ENCODE measurements around the gene FGF4. TPM values are rescaled to one million over a fixed set of nuclear protein-coding genes. Genes with fewer than 3 reads are reported as not detected.

The FGF4 gene
- total and polyA plus RNA-seq, 10 of the 15 experiments (the other 5 are each of a cell fraction or from before 2014, with no cell fraction given): not detected

DNA sequence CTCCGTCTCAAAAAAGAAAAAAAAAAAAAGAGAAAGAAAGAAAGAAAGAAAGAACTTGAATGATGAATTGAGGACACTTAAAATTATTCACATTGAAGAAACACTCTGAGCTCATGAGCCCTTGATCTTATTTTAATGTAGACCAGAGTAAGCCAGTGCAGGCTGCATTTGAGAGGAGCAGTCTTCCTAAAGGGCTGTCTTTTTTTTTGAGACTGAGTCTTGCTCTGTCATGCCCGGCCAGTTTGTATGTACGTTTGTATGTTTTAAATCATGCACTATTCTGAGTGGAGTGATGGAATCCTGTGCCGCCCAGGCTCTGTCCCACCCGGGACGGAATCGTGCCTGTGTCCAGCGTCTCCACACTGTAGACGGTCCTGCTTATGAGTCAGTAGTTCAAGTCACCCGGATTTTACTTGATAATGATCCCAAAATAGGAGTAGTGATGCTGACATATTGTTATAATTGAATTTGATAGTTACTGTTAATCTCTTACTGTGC is 9.6 kb downstream of the FGF4 start:
- Histone ChIP-seq H2AFZ (ENCODE audit: control insufficient read depth, low read depth, low read length) (no peak overlapping the region), H3K4me1 (ENCODE audit: control insufficient read depth, insufficient read depth, low read length) (no peaks in the 10 kb centered on the region), H3K9ac (ENCODE audit: control insufficient read depth, insufficient read depth, low read length) (no peak overlapping the region), H3K27me3 (replicated peaks in 1 of 2; ENCODE audit: control insufficient read depth in 2 of 2, insufficient read depth in 2 of 2, low read length in 1 of 2) (no peaks in the 10 kb centered on the region), H3K9me3 (replicated peaks; ENCODE audit: control insufficient read depth, insufficient read depth, low read length) (no peaks in the 10 kb centered on the region), H3K79me2 (ENCODE audit: control insufficient read depth, insufficient read depth, low read length) (no peaks in the 10 kb centered on the region), H3K36me3 (ENCODE audit: control insufficient read depth in 2 of 2, insufficient read depth in 2 of 2, low read length in 1 of 2) (no peaks in the 10 kb centered on the region), H3K4me3 (no peak overlapping the region), H3K27ac (ENCODE audit: control insufficient read depth, insufficient read depth) (no peak overlapping the region), H3K4me2 (ENCODE audit: control insufficient read depth, insufficient read depth) (no peak overlapping the region), H4K20me1 (ENCODE audit: control insufficient read depth, insufficient read depth) (no peaks in the 10 kb centered on the region; the same call in 1 of the 2 replicates)
- FAIRE-seq: no peak
- POLR2A ChIA-PET: no interaction called here
- SMC1A ChIA-PET (ENCODE audit: uncharacterized antibody, unreplicated experiment): no interaction called here
- RAD21 ChIA-PET (ENCODE audit: unreplicated experiment): no interaction called here
- WGBS (ENCODE audit: insufficient coverage, insufficient replicate concordance, low lambda C conversion rate, missing lambda C conversion rate): 55% methylated on average over 9 of the region's 10 CpGs
- no peak for ATAC-seq
- no peak for DNase-seq (ENCODE audit: low read depth, low spot score)
- CTCF ChIA-PET: no interaction called here
- no TSS peak for BruUV-seq (replicated peaks)
- intact Hi-C loops (cut with micrococcal nuclease; ENCODE audit: unreplicated experiment) (no loop called here), in situ Hi-C loops (cut with MboI) (no loop called here)
- TF ChIP-seq TCF3 (IDR thresholded peaks at IDR 0.05; ENCODE audit: borderline replicate concordance, insufficient read depth, low read depth, low read length): no peak
- TF ChIP-seq, protein P1, sequence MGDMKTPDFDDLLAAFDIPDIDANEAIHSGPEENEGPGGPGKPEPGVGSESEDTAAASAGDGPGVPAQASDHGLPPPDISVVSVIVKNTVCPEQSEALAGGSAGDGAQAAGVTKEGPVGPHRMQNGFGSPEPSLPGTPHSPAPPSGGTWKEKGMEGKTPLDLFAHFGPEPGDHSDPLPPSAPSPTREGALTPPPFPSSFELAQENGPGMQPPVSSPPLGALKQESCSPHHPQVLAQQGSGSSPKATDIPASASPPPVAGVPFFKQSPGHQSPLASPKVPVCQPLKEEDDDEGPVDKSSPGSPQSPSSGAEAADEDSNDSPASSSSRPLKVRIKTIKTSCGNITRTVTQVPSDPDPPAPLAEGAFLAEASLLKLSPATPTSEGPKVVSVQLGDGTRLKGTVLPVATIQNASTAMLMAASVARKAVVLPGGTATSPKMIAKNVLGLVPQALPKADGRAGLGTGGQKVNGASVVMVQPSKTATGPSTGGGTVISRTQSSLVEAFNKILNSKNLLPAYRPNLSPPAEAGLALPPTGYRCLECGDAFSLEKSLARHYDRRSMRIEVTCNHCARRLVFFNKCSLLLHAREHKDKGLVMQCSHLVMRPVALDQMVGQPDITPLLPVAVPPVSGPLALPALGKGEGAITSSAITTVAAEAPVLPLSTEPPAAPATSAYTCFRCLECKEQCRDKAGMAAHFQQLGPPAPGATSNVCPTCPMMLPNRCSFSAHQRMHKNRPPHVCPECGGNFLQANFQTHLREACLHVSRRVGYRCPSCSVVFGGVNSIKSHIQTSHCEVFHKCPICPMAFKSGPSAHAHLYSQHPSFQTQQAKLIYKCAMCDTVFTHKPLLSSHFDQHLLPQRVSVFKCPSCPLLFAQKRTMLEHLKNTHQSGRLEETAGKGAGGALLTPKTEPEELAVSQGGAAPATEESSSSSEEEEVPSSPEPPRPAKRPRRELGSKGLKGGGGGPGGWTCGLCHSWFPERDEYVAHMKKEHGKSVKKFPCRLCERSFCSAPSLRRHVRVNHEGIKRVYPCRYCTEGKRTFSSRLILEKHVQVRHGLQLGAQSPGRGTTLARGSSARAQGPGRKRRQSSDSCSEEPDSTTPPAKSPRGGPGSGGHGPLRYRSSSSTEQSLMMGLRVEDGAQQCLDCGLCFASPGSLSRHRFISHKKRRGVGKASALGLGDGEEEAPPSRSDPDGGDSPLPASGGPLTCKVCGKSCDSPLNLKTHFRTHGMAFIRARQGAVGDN (IDR thresholded peaks at IDR 0.05): no peak
- no peak for TF ChIP-seq MXI1 (IDR thresholded peaks at IDR 0.05; ENCODE audit: low read depth, low read length)
- TF ChIP-seq TCF7 (IDR thresholded peaks at IDR 0.05; ENCODE audit: borderline replicate concordance): no peak
- no peak for TF ChIP-seq SMARCA5 (IDR thresholded peaks at IDR 0.05)
- TF ChIP-seq BRCA1 (IDR thresholded peaks at IDR 0.05; ENCODE audit: low read depth, low read length): no peak
- no peak for TF ChIP-seq YY1 (IDR thresholded peaks at IDR 0.05; ENCODE audit: low read depth, low read length)
- no peak for TF ChIP-seq ATF7 (IDR thresholded peaks at IDR 0.05; ENCODE audit: low read depth)
- TF ChIP-seq PML (IDR thresholded peaks at IDR 0.05; ENCODE audit: low read length): no peak
- TF ChIP-seq STAT3 (IDR thresholded peaks at IDR 0.05; ENCODE audit: low read depth, low read length): no peak
- no peak for TF ChIP-seq NR2F1 (conservative IDR thresholded peaks at IDR 0.05)
- TF ChIP-seq CBX5 (IDR thresholded peaks at IDR 0.05; ENCODE audit: low read depth): no peak
- no peak for TF ChIP-seq PAX5 (IDR thresholded peaks at IDR 0.05; ENCODE audit: borderline replicate concordance, low read depth, low read length)
- no peak for TF ChIP-seq CREB1 (IDR thresholded peaks at IDR 0.05; ENCODE audit: low read depth)
- TF ChIP-seq NR2C2 (IDR thresholded peaks at IDR 0.05; ENCODE audit: borderline replicate concordance, control insufficient read depth, insufficient read length, low read depth): no peak
- TF ChIP-seq NFYA (IDR thresholded peaks at IDR 0.05; ENCODE audit: borderline replicate concordance, low read depth, low read length): no peak
- TF ChIP-seq, protein P2, sequence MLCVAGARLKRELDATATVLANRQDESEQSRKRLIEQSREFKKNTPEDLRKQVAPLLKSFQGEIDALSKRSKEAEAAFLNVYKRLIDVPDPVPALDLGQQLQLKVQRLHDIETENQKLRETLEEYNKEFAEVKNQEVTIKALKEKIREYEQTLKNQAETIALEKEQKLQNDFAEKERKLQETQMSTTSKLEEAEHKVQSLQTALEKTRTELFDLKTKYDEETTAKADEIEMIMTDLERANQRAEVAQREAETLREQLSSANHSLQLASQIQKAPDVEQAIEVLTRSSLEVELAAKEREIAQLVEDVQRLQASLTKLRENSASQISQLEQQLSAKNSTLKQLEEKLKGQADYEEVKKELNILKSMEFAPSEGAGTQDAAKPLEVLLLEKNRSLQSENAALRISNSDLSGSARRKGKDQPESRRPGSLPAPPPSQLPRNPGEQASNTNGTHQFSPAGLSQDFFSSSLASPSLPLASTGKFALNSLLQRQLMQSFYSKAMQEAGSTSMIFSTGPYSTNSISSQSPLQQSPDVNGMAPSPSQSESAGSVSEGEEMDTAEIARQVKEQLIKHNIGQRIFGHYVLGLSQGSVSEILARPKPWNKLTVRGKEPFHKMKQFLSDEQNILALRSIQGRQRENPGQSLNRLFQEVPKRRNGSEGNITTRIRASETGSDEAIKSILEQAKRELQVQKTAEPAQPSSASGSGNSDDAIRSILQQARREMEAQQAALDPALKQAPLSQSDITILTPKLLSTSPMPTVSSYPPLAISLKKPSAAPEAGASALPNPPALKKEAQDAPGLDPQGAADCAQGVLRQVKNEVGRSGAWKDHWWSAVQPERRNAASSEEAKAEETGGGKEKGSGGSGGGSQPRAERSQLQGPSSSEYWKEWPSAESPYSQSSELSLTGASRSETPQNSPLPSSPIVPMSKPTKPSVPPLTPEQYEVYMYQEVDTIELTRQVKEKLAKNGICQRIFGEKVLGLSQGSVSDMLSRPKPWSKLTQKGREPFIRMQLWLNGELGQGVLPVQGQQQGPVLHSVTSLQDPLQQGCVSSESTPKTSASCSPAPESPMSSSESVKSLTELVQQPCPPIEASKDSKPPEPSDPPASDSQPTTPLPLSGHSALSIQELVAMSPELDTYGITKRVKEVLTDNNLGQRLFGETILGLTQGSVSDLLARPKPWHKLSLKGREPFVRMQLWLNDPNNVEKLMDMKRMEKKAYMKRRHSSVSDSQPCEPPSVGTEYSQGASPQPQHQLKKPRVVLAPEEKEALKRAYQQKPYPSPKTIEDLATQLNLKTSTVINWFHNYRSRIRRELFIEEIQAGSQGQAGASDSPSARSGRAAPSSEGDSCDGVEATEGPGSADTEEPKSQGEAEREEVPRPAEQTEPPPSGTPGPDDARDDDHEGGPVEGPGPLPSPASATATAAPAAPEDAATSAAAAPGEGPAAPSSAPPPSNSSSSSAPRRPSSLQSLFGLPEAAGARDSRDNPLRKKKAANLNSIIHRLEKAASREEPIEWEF (IDR thresholded peaks at IDR 0.05; ENCODE audit: insufficient replicate concordance, low read depth, low read length): no peak
- TF ChIP-seq HDAC2 (IDR thresholded peaks at IDR 0.05): no peak

All from GM12878 (cell line).